ENCODE results near the gene ARHGAP1. TPM values are rescaled to one million over a fixed set of nuclear protein-coding genes. Genes with fewer than 3 reads are reported as not detected.
"Not testable (repeated sequence)": the region's sequence is repeated elsewhere in the genome, so short reads cannot be mapped to it uniquely, and the experiment has no call there.

ARHGAP1 gene
- total RNA-seq, 3 donors from 2014 or later (not counting 1 experiment from before 2014, with no cell fraction given): 89.8 to 111 (median 102) TPM

DNA sequence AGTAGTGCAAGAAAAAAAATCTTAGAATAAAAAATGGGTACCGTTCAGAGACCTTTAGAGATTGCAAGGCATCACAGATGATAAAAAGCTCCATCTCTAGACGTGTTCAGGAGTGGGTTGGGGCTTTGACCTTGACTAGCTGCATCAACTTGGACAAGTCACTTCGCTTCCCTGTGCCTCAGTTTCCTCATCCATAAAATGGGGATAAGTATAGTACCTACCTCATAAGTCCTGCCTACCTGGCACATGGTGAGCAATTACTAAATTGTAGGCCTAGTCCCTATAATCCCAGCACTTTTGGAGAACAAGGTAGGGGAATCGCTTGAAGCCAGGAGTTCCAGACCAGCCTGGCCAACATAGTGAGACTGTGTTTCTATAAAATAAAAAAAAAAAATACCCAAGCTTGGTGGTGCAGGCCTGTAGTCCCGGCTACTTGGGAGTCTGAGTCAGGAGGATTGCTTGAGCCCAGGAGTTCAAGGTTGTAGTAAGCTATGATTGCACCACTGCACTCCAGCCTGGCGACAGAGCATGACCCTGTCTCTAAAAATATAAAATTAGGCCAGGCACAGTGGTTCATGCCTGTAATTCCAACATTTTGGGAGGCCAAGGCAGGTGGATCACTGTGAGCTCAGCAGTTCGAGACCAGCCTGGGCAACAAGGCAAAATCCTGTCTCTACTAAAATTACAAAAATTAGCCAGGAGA is 12.6 kb upstream of the ARHGAP1 start:
- Histone ChIP-seq H3K4me3 (ENCODE audit: low read length) (no peak overlapping the region), H3K4me1 (ENCODE audit: control insufficient read depth, insufficient read depth, low read length) (no peaks in the 10 kb centered on the region), H3K27ac (ENCODE audit: low read length) (no peak overlapping the region), H3K9me3 (ENCODE audit: control insufficient read depth, insufficient read depth, low read length) (no peaks in the 10 kb centered on the region), H3K36me3 (ENCODE audit: control insufficient read depth, insufficient read depth, low read length) (no peaks in the 10 kb centered on the region), H3K27me3 (ENCODE audit: control insufficient read depth, insufficient read depth, low read length) (no peaks in the 10 kb centered on the region)
- DNase-seq (no peak), ATAC-seq (no peak)
- no peaks in the 10 kb centered on the region for H3K9me3 Mint-ChIP-seq
- no peak overlapping the region for H3K27ac Mint-ChIP-seq
- WGBS (ENCODE audit: insufficient coverage): 98% methylated on average over 6 of the region's 7 CpGs
- no peaks in the 10 kb centered on the region for H3K27me3 Mint-ChIP-seq (ENCODE audit: low read depth in 2 of 2)
- TF ChIP-seq, protein P1, sequence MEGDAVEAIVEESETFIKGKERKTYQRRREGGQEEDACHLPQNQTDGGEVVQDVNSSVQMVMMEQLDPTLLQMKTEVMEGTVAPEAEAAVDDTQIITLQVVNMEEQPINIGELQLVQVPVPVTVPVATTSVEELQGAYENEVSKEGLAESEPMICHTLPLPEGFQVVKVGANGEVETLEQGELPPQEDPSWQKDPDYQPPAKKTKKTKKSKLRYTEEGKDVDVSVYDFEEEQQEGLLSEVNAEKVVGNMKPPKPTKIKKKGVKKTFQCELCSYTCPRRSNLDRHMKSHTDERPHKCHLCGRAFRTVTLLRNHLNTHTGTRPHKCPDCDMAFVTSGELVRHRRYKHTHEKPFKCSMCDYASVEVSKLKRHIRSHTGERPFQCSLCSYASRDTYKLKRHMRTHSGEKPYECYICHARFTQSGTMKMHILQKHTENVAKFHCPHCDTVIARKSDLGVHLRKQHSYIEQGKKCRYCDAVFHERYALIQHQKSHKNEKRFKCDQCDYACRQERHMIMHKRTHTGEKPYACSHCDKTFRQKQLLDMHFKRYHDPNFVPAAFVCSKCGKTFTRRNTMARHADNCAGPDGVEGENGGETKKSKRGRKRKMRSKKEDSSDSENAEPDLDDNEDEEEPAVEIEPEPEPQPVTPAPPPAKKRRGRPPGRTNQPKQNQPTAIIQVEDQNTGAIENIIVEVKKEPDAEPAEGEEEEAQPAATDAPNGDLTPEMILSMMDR (IDR thresholded peaks at IDR 0.05): no peak
- H3K4me1 Mint-ChIP-seq: no peaks in the 10 kb centered on the region
- intact Hi-C loops (cut with micrococcal nuclease): no loop called here
- no peaks in the 10 kb centered on the region for H3K36me3 Mint-ChIP-seq
- no peak overlapping the region for H3K4me3 Mint-ChIP-seq

DNA sequence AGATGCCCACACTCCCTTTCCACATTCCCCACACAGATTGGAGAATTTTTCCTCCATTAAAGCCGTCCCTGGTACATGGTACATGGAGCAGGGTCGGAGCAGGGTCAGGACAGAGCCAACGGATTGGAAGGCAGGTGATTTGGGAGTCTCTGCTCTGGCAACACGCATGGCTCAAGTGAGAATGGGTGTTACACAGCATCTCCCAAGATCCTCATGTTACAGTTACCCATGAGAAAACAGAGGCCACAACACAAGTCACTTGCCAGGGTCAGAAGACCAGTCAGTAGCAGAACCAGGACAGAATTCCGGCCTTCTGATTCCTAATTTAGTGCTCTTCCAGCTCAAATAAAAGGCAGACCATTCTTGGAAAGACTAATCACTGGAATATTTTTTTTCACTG is 10.9 kb upstream of the ARHGAP1 start:
- H3K9me3 ChIP-seq (ENCODE audit: control insufficient read depth, insufficient read depth, low read length): no peaks in the 10 kb centered on the region
- H3K4me1 Mint-ChIP-seq: no peaks in the 10 kb centered on the region
- no peaks in the 10 kb centered on the region for H3K4me1 ChIP-seq (ENCODE audit: control insufficient read depth, insufficient read depth, low read length)
- H3K4me3 Mint-ChIP-seq: no peak overlapping the region
- WGBS (ENCODE audit: insufficient coverage): 95% methylated on average over 5 of the region's 5 CpGs
- intact Hi-C loops (cut with micrococcal nuclease): no loop called here
- DNase-seq (no peak), ATAC-seq (no peak)
- peaks cover 7% of the 10 kb centered on the region for H3K36me3 ChIP-seq (ENCODE audit: control insufficient read depth, insufficient read depth, low read length)
- no peaks in the 10 kb centered on the region for H3K9me3 Mint-ChIP-seq
- no peaks in the 10 kb centered on the region for H3K27me3 Mint-ChIP-seq (ENCODE audit: low read depth in 2 of 2)
- no peak overlapping the region for H3K27ac ChIP-seq (ENCODE audit: low read length)
- H3K4me3 ChIP-seq (ENCODE audit: low read length): no peak overlapping the region
- no peaks in the 10 kb centered on the region for H3K36me3 Mint-ChIP-seq
- TF ChIP-seq, protein P1 (IDR thresholded peaks at IDR 0.05): no peak
- H3K27ac Mint-ChIP-seq: no peak overlapping the region
- H3K27me3 ChIP-seq (ENCODE audit: control insufficient read depth, insufficient read depth, low read length): no peaks in the 10 kb centered on the region

DNA sequence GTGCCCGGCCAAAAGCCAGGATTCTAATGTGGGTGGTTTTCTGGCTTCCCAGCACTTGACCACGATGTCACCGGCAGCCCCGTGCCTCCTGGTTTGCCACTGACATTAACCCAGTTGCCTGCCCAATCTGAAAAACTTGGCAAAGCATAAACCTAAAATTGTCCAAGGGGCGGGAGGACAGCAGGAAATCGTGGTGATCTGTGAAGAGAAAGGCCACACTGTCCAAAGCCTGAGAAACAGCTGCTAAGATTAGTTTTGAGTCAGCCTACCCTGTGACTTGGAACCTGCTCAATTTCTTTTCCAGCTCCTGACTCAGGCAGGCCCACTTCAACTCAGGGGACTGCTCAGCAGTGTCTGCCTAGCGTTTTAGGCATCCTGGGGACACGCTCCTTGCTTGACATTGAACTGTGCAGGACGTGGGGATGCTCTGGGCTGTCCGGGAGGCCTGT is 10.4 kb upstream of the ARHGAP1 start:
- no peaks in the 10 kb centered on the region for H3K4me1 Mint-ChIP-seq
- no peaks in the 10 kb centered on the region for H3K27me3 Mint-ChIP-seq (ENCODE audit: low read depth in 2 of 2)
- DNase-seq: no peak
- ATAC-seq: no peak
- H3K27me3 ChIP-seq (ENCODE audit: control insufficient read depth, insufficient read depth, low read length): no peaks in the 10 kb centered on the region
- no peaks in the 10 kb centered on the region for H3K36me3 Mint-ChIP-seq
- no peak overlapping the region for H3K4me3 Mint-ChIP-seq
- TF ChIP-seq, protein P1 (IDR thresholded peaks at IDR 0.05): no peak
- WGBS (ENCODE audit: insufficient coverage): 90% methylated on average over 10 of the region's 10 CpGs
- no peaks in the 10 kb centered on the region for H3K4me1 ChIP-seq (ENCODE audit: control insufficient read depth, insufficient read depth, low read length)
- H3K36me3 ChIP-seq (ENCODE audit: control insufficient read depth, insufficient read depth, low read length): peaks cover 11% of the 10 kb centered on the region
- no peaks in the 10 kb centered on the region for H3K9me3 ChIP-seq (ENCODE audit: control insufficient read depth, insufficient read depth, low read length)
- intact Hi-C loops (cut with micrococcal nuclease): no loop called here
- no peaks in the 10 kb centered on the region for H3K9me3 Mint-ChIP-seq
- H3K4me3 ChIP-seq (ENCODE audit: low read length): no peak overlapping the region
- no peak overlapping the region for H3K27ac ChIP-seq (ENCODE audit: low read length)
- H3K27ac Mint-ChIP-seq: no peak overlapping the region

DNA sequence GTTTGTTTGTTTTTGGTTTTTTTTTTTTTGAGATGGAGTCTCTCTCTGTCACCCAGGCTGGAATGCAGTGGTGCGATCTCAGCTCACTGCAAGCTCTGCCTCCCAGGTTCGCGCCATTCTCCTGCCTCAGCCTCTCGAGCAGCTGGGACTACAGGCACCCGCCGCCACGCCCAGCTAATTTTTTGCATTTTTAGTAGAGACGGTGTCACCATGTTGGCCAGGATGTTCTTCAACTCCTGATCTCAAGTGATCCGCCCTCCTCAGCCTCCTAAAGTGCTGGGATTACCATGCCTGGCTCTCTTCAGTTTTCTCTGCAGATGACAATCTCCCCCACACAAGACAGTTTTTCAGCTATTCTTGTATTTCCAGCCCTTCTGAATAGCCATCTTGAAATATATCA is 8.9 kb upstream of the ARHGAP1 start:
- H3K27me3 Mint-ChIP-seq (ENCODE audit: low read depth in 2 of 2); H3K36me3 Mint-ChIP-seq; H3K4me1 ChIP-seq (ENCODE audit: control insufficient read depth, insufficient read depth, low read length); H3K27ac Mint-ChIP-seq; H3K9me3 ChIP-seq (ENCODE audit: control insufficient read depth, insufficient read depth, low read length); H3K4me1 Mint-ChIP-seq; H3K9me3 Mint-ChIP-seq; intact Hi-C loops (cut with micrococcal nuclease); ATAC-seq; H3K4me3 ChIP-seq (ENCODE audit: low read length); DNase-seq; H3K4me3 Mint-ChIP-seq; H3K27me3 ChIP-seq (ENCODE audit: control insufficient read depth, insufficient read depth, low read length); H3K27ac ChIP-seq (ENCODE audit: low read length): not testable (repeated sequence)
- WGBS (ENCODE audit: insufficient coverage): 95% methylated on average over 9 of the region's 9 CpGs
- H3K36me3 ChIP-seq (ENCODE audit: control insufficient read depth, insufficient read depth, low read length): peaks cover 26% of the 10 kb centered on the region

Measured in natural killer cell (primary cell).